Measurements from ENCODE around the gene NPAS3. TPM values are rescaled to one million over a fixed set of nuclear protein-coding genes. Genes with fewer than 3 reads are reported as not detected.

The NPAS3 gene
- total RNA-seq, 1 experiment from 2014 or later = 1.9 TPM

DNA sequence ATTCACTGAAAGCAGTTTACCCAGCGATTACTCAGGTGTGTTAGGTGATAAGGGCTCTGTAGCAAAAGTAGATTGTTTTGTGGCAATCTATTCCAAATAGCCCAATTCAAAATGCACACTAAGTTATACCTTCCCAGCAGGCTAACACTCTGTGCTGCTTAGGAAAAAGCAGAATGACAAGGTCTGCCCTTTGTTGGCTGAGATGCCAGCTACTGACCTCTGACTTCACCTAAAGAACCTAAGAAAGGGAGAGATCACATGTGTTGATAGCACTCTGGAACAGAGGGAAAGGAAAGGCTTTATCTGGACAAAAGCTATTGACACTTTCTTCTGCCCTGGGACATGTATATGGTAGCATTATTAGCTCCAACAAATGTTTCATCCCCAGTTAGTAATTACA, 609.9 kb downstream of the NPAS3 start:
- no peaks in the 10 kb centered on the region for H3K27me3 ChIP-seq
- no peaks in the 10 kb centered on the region for H3K36me3 ChIP-seq
- no peak for DNase-seq
- no peak overlapping the region for H3K4me3 ChIP-seq
- H3K9me3 ChIP-seq = no peaks in the 10 kb centered on the region

DNA sequence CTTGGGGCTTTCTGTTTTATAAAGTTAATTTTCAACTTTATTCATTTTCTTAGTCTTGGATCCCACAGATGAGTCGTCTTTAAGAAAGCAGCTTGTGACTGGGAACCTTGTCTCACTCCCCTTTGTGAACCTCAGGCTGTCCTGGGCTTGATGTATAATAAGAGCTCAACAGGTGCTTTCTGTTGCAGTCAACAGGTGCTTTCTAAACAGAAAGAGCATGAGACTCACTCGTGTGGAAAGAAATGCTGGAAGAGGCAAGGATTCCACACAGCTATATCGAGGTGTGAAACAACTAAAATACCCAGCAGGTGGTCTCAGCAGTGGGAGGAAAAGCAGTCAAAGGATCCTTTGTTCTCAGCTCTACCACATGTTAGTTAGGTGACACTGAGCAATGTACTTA, 613.3 kb downstream of the NPAS3 start:
- no peaks in the 10 kb centered on the region for H3K9me3 ChIP-seq
- no peaks in the 10 kb centered on the region for H3K36me3 ChIP-seq
- no peak for DNase-seq
- no peak overlapping the region for H3K4me3 ChIP-seq
- no peaks in the 10 kb centered on the region for H3K27me3 ChIP-seq

DNA sequence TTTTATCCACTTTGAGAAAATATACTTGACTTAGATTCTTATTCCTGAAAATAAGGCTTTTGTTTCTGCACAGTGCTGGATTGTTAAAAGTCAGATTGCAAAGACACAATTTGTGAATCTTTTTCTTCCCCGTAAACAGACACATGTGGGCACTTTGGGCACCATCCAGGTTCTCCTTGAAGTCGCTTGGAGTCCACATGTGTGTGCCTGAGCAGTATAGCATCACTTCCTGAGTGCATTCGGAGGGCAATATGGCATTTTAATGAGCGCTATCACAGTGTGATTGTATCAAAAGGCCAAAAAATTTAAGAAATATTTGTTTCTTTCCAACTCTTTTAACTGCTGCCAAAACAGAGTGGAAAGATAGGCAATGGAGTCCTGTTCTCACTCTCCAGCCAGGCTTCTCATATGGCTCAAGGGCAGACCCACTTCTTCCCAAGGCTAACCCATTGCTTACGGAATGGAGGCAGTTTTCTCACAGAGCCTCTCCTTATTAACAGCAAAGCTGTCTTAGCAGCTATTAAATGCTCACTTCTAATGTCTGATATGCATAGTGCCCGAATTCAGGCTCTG, 615.1 kb downstream of the NPAS3 start:
- no peak overlapping the region for H3K4me3 ChIP-seq
- DNase-seq = no peak
- no peaks in the 10 kb centered on the region for H3K27me3 ChIP-seq
- no peaks in the 10 kb centered on the region for H3K36me3 ChIP-seq
- H3K9me3 ChIP-seq = no peaks in the 10 kb centered on the region

DNA sequence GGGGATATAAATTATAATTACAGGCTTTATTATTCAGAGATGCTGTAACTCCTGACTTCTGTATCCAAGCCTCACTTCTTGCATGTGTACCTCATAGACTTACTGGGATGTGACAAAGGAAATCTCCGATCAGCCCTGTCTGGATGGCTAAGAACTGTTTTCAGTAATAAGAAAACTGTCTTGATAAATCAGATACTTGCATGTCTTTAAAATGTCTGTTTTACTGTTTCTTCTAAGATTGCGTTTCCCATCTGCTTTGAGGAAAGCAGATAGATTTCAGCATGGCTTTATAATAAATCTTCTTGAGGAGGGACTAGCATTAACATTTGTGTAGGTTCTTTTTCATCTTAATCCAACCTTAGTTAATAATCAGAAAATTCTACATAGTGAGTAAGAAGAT, 616.3 kb downstream of the NPAS3 start:
- Histone ChIP-seq H3K36me3 (no peaks in the 10 kb centered on the region), H3K9me3 (no peaks in the 10 kb centered on the region), H3K4me3 (no peak overlapping the region), H3K27me3 (no peaks in the 10 kb centered on the region)
- no peak for DNase-seq

DNA sequence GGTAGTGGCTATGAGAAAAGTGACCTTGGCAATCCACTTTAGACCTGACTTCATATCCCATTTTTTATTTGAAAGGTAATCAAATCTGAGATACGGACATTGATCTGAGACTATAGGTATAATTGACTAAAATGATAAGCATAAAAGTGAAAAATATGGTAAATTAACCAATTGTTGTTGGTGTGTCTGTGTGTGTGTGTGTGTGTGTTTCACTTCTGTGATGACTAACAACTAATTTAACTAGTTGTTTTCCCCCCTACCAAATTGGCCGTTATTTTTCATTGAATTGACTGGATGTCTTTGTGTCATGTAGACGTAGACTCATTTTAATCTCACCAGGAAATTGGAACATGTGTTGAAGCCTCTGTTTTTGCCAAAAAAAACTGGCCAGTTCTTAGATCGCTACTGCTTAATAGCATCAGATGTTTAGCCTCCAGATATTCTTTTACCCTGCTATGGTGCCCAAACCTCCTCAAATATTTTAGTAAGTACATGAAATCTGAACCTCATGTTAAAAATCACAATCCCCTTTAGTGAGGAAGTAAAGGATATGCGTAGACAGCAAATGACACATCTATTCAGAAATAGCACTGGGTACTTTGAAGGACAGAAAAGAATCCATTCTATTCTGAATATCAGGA, 617.2 kb downstream of the NPAS3 start:
- no peak for DNase-seq
- no peak overlapping the region for H3K4me3 ChIP-seq
- no peaks in the 10 kb centered on the region for H3K9me3 ChIP-seq
- H3K27me3 ChIP-seq = no peaks in the 10 kb centered on the region
- H3K36me3 ChIP-seq = no peaks in the 10 kb centered on the region

DNA sequence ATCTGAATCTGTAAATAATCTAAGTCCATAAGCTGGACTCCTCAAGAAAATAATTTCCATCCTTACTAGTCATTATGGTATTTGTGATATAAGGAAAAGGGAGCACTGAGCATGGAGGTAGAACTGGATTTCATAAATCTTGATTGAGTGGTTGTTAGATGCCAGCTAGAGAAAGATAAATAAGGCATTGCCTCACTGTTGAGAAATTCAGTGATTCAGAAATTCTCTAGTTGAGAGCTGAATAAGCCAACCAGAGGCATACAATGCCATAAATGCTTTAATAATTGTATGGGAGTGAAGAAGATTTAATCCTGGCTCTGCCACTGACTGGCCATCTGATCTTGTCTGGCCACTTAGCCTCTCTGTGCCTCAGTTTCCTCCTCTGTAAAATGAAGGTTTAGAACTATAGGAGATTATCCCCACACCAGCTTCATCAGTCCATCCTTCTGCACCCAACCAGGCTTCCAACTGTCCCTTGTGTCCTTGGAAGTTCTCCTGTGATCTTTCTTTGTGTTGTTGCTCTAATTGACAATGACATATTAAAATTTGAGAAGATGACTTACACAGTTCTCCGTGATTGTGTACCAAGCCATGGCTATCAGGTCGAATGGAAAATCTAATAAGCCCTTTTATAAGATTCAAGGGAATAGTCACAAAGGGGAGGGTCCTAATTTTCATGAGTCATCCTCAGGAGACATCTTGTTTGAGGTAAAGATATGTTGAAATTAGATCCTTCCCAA, 617.9 kb downstream of the NPAS3 start:
- no peaks in the 10 kb centered on the region for H3K36me3 ChIP-seq
- no peak overlapping the region for H3K4me3 ChIP-seq
- no peak for DNase-seq
- no peaks in the 10 kb centered on the region for H3K9me3 ChIP-seq
- no peaks in the 10 kb centered on the region for H3K27me3 ChIP-seq

DNA sequence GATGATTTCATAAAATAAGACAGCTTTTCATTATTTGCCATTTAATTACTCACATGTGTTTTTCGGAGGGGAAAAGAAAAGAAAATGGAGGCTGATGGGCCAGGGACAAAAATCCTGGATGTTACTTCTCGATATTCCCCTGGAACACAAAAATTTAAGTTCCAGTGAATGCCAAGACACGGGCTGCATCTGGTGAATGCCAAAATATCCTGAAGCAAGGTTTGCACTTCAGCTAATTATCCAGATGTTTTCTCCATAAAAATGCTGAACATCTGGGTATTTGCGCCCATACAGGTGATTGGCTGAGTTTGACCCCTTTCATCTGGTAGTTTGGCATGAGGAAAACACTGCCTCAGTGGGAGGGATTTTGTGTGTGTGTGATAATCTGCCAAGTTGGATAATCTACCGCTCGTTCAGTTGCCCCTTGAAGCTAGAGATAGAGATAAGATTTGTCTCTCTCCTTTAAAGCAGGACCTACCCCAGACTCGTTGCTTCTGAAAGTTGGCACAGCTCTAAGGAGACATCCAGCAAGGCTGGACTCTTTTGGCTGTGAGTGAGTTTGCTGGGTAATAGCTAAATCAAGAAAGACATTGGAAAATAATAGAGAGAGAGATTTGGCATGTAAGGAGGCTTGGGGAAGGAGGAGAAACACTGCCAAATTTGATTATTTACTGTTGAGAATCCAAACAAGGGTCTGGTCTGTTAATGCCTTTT, 622.2 kb downstream of the NPAS3 start:
- Histone ChIP-seq H3K4me3 (no peak overlapping the region), H3K27me3 (no peaks in the 10 kb centered on the region), H3K9me3 (no peaks in the 10 kb centered on the region), H3K36me3 (no peaks in the 10 kb centered on the region)
- DNase-seq = no peak

DNA sequence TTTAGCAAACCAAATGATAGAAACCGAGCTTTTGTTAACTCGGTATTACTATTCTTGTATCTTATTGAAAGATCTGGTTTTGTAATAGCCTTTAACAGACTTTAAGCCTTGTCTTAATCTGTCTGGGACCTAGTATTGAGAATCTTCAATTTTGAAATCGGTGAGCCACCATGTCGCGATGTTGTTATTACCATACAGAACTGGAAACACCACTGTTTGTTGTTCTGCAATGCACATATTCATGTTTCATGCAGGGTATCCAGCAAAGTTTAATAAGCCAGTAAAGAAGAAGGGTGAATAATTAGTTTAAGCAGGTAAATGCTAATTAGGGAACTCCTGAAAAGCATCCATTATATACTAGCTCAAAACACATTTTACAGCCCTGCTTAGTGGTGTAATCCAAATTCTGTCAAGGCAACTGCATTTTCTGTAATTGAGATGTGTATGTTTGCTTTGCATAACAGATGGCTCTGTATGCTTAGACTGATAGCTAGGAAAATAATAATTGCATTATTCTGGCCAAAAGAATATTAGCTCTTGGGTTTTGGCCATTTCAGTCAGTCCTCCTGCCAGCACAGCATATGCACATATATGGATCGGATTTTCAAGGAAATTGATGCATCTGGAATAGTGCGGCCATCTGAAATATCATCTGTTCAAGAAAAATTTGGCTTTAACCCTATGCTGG, 623.0 kb downstream of the NPAS3 start:
- no peak for DNase-seq
- no peaks in the 10 kb centered on the region for H3K9me3 ChIP-seq
- H3K36me3 ChIP-seq = no peaks in the 10 kb centered on the region
- no peak overlapping the region for H3K4me3 ChIP-seq
- no peaks in the 10 kb centered on the region for H3K27me3 ChIP-seq

DNA sequence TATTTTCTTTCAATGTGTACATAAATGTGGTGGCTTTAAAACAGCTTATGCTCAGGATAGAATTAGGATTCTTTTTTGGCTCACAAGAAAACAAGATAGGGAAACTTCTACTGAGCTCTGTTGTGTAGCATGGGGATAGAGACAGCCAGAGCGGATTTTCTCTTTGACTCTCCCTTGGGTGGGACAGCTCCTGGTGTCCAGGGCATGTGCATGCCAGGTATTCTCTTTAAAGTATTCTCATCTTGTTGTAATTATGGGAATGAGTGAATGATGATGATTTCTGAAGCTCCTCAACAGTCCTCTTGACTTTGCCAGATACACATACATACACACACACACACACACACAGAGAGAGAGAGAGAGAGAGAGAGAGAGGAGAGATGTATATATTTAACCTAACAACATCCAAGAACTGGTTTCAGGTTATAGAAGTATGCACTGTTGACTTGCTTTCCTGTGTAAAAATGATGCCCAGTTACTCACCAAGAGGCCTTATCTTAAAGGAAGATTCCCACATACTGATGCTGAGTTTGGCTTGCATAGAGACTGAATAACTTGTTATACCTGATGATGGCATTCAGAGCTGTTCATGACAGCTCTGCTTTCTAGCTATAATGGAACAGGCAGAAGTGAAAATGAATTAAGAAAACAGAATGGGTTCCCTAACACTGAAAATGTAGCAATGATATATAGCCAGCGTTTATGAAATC, 624.7 kb downstream of the NPAS3 start:
- no peak for DNase-seq
- Histone ChIP-seq H3K4me3 (no peak overlapping the region), H3K27me3 (no peaks in the 10 kb centered on the region), H3K9me3 (no peaks in the 10 kb centered on the region), H3K36me3 (no peaks in the 10 kb centered on the region)

DNA sequence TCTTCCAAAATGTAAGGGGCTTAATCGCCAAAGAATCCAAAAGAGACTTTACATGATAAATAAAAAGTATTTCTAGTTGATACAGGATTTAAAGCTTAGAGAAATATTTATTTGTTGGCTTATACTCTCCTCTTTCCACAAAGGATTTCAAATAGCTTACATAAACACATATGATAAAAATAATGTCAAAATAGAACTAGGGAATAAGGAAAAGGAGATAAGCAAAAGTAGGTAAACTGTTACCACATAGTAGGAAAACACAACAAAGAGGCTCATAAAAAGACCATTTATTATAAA, 625.2 kb downstream of the NPAS3 start:
- H3K9me3 ChIP-seq = no peaks in the 10 kb centered on the region
- DNase-seq = no peak
- no peaks in the 10 kb centered on the region for H3K36me3 ChIP-seq
- H3K4me3 ChIP-seq = no peak overlapping the region
- H3K27me3 ChIP-seq = no peaks in the 10 kb centered on the region

DNA sequence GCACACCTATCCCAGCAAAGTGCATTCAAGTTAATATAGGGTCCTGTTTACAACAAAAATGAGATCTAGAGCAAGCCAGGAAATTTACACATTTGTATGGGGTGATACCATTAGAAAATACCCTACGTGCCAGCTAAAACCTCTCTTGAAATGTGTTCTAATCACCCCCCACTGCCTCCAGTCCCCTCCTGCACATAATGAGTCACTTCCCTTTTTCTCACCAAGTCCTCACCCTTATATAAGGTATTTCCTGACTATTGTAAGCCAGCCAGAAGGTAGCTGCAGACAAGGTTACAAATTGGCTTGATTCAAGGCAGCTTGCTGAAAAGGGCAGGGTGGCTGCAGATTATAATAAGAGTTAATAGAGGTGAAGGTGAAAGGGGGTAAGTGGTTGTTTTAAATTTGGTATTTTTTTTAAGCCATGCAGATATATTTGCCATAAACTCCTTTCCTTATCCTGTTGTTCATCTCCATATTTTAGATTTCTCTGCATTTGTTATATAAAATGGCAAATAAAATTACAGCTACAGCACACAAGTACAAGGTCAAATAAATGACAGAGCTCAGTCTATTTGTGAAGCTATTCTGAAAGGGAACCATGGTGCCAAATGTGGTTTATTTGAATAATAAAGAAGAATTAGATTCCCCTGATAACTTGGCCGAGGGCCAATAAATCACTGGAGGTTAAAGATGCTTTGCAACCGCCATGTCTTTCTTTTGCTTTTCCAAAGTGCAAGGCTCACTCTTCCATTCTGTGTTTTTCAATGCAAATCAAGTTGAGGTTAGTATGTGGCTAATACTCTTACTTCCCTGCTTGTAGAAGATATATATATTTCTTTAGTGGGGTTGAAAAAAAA, 626.3 kb downstream of the NPAS3 start:
- H3K36me3 ChIP-seq = no peaks in the 10 kb centered on the region
- H3K9me3 ChIP-seq = no peaks in the 10 kb centered on the region
- no peaks in the 10 kb centered on the region for H3K27me3 ChIP-seq
- DNase-seq = peak; percentile 60
- H3K4me3 ChIP-seq = no peak overlapping the region

DNA sequence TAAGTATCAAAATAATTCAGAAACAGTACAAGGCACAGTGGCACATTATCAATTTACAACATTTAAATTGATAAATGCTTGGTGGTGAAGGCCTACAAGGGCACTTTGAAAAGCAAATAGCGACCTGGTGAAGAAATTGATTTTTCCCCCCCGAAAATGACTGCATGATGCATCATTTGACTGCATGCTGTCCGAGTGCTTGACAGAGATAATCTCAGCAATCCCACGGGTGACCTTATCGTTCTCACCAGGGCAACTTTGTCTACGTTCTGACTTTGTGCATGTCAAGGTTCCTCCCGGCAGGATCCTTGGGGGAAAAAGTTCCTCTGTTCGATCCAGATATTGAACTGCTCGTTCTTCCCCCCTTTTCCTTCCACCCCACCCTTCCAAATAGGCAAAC, 627.4 kb downstream of the NPAS3 start:
- no peak for DNase-seq
- H3K27me3 ChIP-seq = no peaks in the 10 kb centered on the region
- H3K4me3 ChIP-seq = no peak overlapping the region

DNA sequence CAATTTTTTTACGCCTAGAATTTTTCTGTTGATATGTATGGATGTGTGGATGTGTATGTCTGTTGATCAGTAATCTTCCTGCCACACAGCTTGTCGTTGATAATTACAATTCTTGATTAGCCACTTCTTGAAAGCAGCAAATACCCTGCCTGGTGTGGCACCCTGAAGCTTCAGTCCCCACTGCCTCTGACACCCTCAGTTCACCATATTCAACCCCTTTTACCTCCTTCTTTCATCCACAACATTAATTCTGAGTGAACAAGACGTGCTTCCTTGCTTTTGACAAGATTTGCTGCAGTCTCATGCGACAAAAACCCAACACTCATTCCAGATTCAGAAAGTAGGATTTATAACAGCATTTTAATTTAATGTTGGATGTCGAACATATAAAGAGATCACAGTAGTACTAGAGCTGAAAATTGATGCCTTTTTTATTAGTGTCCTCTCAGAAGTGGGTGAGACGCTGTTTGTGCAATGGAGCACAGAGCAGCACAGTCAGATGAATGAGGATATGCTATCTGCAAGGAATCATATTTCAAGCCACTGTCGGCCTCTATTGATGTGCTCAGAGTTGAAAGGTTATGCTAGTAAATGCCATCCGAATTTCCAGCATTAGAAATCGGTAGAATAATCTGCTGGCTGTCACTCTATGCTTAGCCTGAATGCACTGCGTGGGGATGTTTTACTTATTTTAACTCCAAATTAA, 628.5 kb downstream of the NPAS3 start:
- no peaks in the 10 kb centered on the region for H3K9me3 ChIP-seq
- H3K4me3 ChIP-seq = no peak overlapping the region
- H3K27me3 ChIP-seq = no peaks in the 10 kb centered on the region
- no peaks in the 10 kb centered on the region for H3K36me3 ChIP-seq
- DNase-seq = no peak

More for the DNA sequence above, 627.4 kb downstream of the NPAS3 start:
- Histone ChIP-seq H3K9me3 (no peaks in the 10 kb centered on the region), H3K36me3 (no peaks in the 10 kb centered on the region)

DNA sequence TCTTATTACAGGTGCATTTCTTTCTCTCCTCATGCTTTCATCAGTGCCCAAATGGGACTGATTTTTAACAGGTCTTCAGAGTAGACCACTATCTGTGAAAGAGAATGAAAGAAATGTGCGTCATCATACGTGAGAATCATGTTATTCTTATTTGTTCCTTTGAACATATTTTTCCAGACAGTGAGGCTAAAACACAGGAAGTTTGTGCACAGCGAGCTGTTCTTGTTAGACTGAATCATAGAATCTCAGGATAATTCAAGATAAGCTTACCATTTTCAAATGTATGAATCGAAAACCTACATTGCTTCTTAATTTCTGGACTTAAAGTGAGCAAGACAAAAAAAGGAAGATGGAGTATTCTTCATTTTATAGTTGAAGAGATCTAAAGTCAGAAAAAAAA, 629.1 kb downstream of the NPAS3 start:
- DNase-seq = no peak
- Histone ChIP-seq H3K4me3 (no peak overlapping the region), H3K9me3 (no peaks in the 10 kb centered on the region), H3K27me3 (no peaks in the 10 kb centered on the region), H3K36me3 (no peaks in the 10 kb centered on the region)

DNA sequence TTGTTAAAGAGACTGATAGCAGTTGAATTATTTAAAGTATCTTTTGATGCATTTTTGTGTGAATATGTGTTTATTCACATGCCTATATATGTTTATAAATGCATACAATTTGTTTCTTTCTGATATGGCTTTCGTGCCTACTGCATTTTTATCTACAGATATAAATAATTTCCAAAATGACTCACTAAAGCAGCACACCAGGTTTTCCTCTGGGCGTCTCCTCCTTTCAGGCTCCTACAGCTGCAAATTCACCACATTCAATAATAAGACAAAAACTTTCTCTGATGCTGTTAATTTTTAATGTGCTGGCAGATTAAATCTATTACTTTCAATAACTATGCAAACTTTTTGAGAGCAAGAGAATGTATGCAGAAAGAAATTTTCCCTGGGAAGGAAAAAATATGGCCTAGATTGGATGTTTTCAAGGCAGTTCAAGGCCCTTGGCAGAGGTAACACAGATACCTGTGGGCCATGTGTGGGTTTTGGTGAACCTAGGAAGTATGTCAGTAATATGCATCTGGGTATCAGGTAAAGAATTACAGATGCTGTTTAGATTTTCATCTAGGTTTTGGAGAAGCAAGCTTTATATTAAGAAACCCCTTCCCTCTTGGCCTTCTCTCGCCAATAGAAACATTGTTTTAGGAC, 630.4 kb downstream of the NPAS3 start:
- Histone ChIP-seq H3K36me3 (no peaks in the 10 kb centered on the region), H3K27me3 (no peaks in the 10 kb centered on the region), H3K9me3 (no peaks in the 10 kb centered on the region), H3K4me3 (no peak overlapping the region)
- DNase-seq = no peak

Measured in MG63 (cell line).